Measurements from ENCODE around the gene CDKN2B-AS1.

- no peak for TF ChIP-seq CTCF (IDR thresholded peaks at IDR 0.05; ENCODE audit: insufficient read depth, low read length, poor library complexity, severe bottlenecking)
- TF ChIP-seq EZH2phosphoT487 (conservative IDR thresholded peaks at IDR 0.05; ENCODE audit: low read length): no peak
These were observed 567 bp upstream of the CDKN2B-AS1 start, which contains the start of gene CDKN2A for GRCh38 chr9:21993893-21994555.

Measured in SU-DHL-6 (cell line).